Activated naive CD4-positive, alpha-beta T cell treated with anti-CD3 and anti-CD28 coated beads for 36 hours (primary cell): ENCODE data around the gene ST3GAL3. TPM values are rescaled to one million over a fixed set of nuclear protein-coding genes. Genes with fewer than 3 reads are reported as not detected.
"Not testable (repeated sequence)": the region's sequence is repeated elsewhere in the genome, so short reads cannot be mapped to it uniquely, and the experiment has no call there.

ENCODE experiments used
- CTCF ChIA-PET: fragments of 350-600 bp; sonication (Branson Sonifier 250); formaldehyde crosslinking; loops from one replicate; lab custom pipeline; 2021; ENCODE audit warnings: antibody characterized with exemption; lab: Charles Lee
- DNase-seq: peaks from one replicate; pipeline ENCODE4 v3.0.0-alpha.2; 2020
- H3K27ac Mint-ChIP-seq: one replicate; pipeline ENCODE4 v1.8.0; 2021; ENCODE audit warnings: mild to moderate bottlenecking, mixed read lengths
- H3K27me3 Mint-ChIP-seq: one replicate; pipeline ENCODE4 v1.8.0; 2021; ENCODE audit warnings: low read depth, mixed read lengths
- H3K36me3 Mint-ChIP-seq: one replicate; pipeline ENCODE4 v1.8.0; 2021; ENCODE audit warnings: low read depth, mixed read lengths
- H3K4me1 Mint-ChIP-seq: one replicate; pipeline ENCODE4 v1.8.0; 2021; ENCODE audit warnings: low read depth, mixed read lengths
- H3K4me3 Mint-ChIP-seq: one replicate; pipeline ENCODE4 v1.8.0; 2021; ENCODE audit warnings: mild to moderate bottlenecking, moderate library complexity, mixed read lengths
- H3K9me3 Mint-ChIP-seq: one replicate; pipeline ENCODE4 v1.8.0; 2021; ENCODE audit warnings: mixed read lengths
- intact Hi-C: fragments of 100-400 bp; cut with micrococcal nuclease; formaldehyde crosslinking; loops from one replicate; pipeline ENCODE4 v1.15.1; 2023
- total RNA-seq, 2 experiments: library from RNA; stranded (reverse); gene quantifications; one replicate each; pipeline ENCODE4 v1.2.3, GENCODE V29; 2021

Gene ST3GAL3
- total RNA-seq, 2 experiments from 2014 or later: 14.2 to 17.8 TPM

DNA sequence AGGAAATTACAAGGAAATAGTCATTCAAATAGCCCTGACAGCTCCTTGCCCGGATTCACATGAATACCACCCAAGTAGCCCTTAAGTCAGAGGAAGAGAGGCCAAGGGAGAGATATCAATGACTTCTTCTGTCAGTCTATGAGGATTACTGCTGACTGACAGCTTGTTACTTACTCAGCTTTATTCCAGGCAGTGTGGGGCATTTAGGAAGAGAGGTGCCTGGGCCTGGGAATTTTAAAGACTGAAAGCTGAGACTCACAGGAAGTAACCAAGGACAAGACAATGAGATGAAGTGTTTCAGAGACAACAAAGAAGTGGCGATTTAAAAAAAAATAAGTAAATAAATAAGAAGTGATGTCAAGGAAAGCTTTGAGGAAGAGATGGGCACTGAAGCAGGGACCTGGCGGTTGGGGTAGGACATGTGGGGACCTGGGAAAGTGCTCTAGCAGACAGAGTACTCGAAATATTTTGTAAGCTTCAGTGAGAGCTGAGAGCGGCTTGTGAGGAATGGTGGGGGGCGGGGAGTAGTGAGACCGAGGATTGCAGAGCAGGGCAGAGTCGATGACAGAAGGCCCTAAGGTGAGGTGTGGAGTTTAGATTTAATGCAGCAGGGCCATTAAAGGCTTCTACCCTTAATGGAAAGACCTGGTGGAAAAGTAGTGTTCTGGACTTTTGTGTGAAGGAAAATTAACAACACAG lies 58.9 kb downstream of the ST3GAL3 start:
- H3K4me3 Mint-ChIP-seq: no peak overlapping the region
- intact Hi-C loops: no loop called here

DNA sequence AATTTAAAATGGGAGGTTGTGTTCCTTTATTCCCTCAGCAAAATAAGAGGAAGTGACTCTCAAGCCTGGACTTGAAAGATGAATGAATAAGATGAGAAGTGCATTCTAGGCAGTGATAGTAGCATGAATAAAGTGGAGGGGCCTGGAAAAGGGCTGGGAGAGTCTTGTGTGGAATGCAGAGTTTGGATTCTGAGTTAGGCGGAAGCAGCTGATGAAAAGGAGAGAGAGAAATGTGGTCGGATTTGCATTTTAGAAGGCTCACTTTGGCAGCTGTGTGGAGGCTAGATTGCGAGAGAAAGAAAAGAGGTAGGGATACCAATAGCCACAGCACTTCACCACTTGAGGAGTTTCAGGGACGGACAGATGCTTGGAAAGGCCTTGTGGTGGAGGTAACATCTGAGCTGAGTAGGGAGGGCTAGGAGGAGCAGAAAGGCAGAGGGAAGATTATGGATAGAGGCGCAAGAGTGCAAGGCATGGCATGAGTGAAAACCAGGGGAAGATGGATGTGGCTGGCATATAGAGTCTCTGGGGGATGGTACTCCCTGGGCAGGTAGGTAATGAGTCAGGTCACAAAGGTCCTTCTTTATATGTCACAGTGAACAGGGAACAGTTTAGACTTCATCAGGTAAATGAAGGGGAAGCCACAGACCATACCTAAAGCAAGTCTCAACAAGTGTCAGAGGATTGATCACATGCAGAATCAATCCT lies 59.6 kb downstream of the ST3GAL3 start:
- Mint-ChIP-seq H3K4me3 (no peak overlapping the region), H3K36me3 (peaks cover 1% of the 10 kb centered on the region), H3K27ac (no peak overlapping the region), H3K9me3 (no peaks in the 10 kb centered on the region), H3K27me3 (no peaks in the 10 kb centered on the region), H3K4me1 (peaks cover 5% of the 10 kb centered on the region)
- intact Hi-C loops: no loop called here
- DNase-seq: no peak
- CTCF ChIA-PET: interaction anchor here (9.6 kb wide), 1 partner anchor 167 kb away, joined by 246 read pairs; the partner anchor contains the start of gene ARTN

More for the DNA sequence above, 58.9 kb downstream of the ST3GAL3 start:
- H3K27ac Mint-ChIP-seq: no peak overlapping the region
- DNase-seq: no peak
- no peaks in the 10 kb centered on the region for H3K27me3 Mint-ChIP-seq
- no peaks in the 10 kb centered on the region for H3K36me3 Mint-ChIP-seq
- peaks cover 5% of the 10 kb centered on the region for H3K4me1 Mint-ChIP-seq
- CTCF ChIA-PET: interaction anchor here (0.7 to 9.6 kb wide), 5 partner anchors 19 to 208 kb away, joined by 3 to 246 read pairs (median 4); partner anchors contain the start of genes ARTN and IPO13
- no peaks in the 10 kb centered on the region for H3K9me3 Mint-ChIP-seq

- Mint-ChIP-seq H3K27me3 (no peaks in the 10 kb centered on the region), H3K9me3 (no peaks in the 10 kb centered on the region), H3K27ac (no peak overlapping the region), H3K36me3 (peaks cover 6% of the 10 kb centered on the region), H3K4me1 (peaks cover 5% of the 10 kb centered on the region), H3K4me3 (no peak overlapping the region)
- no peak for DNase-seq
- CTCF ChIA-PET: interaction anchor here (0.6 to 9.6 kb wide), 2 partner anchors 166 to 175 kb away, joined by 3 to 246 read pairs; partner anchors contain the start of gene ARTN
- intact Hi-C loops: no loop called here
Observed at GRCh38 chr1:43768168-43768567, 60.8 kb downstream of the ST3GAL3 start.

DNA sequence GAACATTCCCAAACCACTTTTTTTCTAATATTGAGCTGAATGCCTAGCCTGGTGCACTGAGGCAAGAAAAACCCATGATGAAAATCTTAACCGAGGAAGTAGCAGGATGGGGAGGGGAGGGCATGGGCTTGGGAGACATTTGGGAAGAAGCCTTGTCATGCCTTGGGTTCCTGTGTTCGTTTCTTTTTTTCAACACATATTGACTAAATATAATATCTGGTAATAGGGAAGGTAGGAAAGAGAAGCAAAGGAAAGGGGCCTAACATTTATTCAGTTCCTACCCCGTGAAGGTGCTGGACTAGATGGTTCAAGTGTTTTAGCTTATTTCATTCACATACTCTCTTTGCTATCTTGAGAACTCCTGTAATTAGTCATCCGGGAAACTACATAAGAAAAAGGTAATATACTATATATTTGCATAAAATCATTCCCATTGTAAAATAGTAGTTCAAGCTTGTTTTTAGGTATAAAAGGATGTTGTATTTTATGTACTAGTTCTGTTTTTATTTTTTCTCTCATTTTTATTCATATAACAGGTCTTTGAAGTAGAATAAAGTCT lies 62.1 kb downstream of the ST3GAL3 start:
- intact Hi-C loops: no loop called here
- Mint-ChIP-seq H3K27me3 (no peaks in the 10 kb centered on the region), H3K4me1 (peaks cover 7% of the 10 kb centered on the region), H3K4me3 (no peak overlapping the region), H3K36me3 (peaks cover 11% of the 10 kb centered on the region), H3K9me3 (no peaks in the 10 kb centered on the region), H3K27ac (no peak overlapping the region)
- no peak for DNase-seq
- CTCF ChIA-PET: interaction anchor here (0.6 to 9.6 kb wide), 3 partner anchors 14 to 279 kb away, joined by 3 to 246 read pairs (median 3); partner anchors contain the start of gene ARTN

- H3K27ac Mint-ChIP-seq: no peak overlapping the region
- CTCF ChIA-PET: interaction anchor here (0.6 to 9.6 kb wide), 2 partner anchors 13 to 164 kb away, joined by 3 to 246 read pairs; partner anchors contain the start of gene ARTN
- DNase-seq: no peak
- H3K4me1 Mint-ChIP-seq: peaks cover 7% of the 10 kb centered on the region
- no peaks in the 10 kb centered on the region for H3K9me3 Mint-ChIP-seq
- H3K4me3 Mint-ChIP-seq: no peak overlapping the region
- peaks cover 14% of the 10 kb centered on the region for H3K36me3 Mint-ChIP-seq
- intact Hi-C loops: no loop called here
- no peaks in the 10 kb centered on the region for H3K27me3 Mint-ChIP-seq
Observed at GRCh38 chr1:43770111-43770510, 62.8 kb downstream of the ST3GAL3 start.

DNA sequence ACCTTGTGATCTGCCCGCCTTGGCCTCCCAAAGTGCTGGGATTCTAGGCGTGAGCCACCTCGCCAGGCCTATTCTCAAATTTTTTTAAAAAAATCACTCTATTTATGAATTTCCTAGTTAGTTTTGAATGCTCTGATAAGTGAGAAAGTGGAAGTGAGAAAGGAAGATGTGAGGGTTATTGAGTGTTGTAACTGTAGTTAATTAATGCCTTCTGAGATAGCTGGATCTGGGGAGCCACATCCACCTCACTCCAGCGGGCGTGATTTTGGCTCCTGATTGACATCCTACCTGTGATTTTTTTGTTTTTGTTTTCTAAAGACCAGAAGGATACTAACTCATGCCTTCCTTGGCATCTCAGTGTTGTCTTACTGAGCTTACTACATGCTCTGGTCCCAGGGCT lies 65.6 kb downstream of the ST3GAL3 start:
- no peak for DNase-seq
- Mint-ChIP-seq H3K4me1 (peaks cover 7% of the 10 kb centered on the region), H3K9me3 (peaks cover 7% of the 10 kb centered on the region), H3K36me3 (peaks cover 25% of the 10 kb centered on the region), H3K27ac (no peak overlapping the region), H3K4me3 (no peak overlapping the region), H3K27me3 (no peaks in the 10 kb centered on the region)
- CTCF ChIA-PET: interaction anchor here (0.7 to 1.3 kb wide), 2 partner anchors 9 to 12 kb away, joined by 3 to 6 read pairs; no protein-coding TSS in a partner anchor
- intact Hi-C loops: no loop called here

DNA sequence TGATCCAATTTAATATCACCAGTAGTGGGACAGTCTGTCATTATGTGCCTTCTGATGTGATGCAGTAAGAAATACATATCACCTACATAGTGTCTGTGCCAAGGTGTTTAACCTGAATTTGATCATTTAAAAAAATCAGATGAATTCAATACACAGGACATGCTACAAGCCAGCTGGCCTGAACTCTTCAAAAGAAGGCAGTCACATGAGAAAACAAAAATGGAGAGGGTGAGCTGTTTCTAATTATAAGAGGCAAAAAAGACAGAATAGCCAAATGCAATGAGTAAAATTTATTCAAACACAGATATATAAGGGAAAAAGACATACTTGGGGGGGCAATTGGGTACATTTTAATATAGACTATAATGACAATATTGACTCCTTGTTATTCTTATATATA lies 66.5 kb downstream of the ST3GAL3 start:
- H3K9me3 Mint-ChIP-seq: peaks cover 10% of the 10 kb centered on the region
- no peak overlapping the region for H3K4me3 Mint-ChIP-seq
- intact Hi-C loops: no loop called here
- CTCF ChIA-PET: interaction anchor here (1.3 kb wide), 1 partner anchor 10 kb away, joined by 6 read pairs; no protein-coding TSS in a partner anchor
- no peak overlapping the region for H3K27ac Mint-ChIP-seq
- H3K36me3 Mint-ChIP-seq: peaks cover 28% of the 10 kb centered on the region
- H3K4me1 Mint-ChIP-seq: peaks cover 7% of the 10 kb centered on the region
- no peak for DNase-seq
- no peaks in the 10 kb centered on the region for H3K27me3 Mint-ChIP-seq

DNA sequence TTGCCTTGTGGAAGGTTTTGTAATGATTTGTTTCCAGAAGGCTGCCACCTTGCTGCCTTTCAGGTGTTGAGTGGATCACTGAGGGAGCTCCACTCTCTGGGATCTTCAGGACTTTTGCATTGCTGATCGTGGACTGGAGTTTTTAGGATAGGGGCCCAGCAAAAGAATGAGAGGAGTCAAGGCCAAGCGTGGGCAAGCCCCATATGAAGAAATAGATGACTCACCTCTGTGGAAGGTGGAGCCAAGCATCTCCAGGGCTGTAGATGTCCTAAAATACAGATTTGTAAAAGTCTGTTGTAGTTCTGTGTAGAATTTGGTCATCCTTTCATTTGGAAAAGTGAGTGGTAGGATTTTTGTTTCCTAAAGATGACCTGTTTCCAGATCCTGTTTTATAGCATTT lies 67.0 kb downstream of the ST3GAL3 start:
- Mint-ChIP-seq H3K27ac (no peak overlapping the region), H3K9me3 (peaks cover 15% of the 10 kb centered on the region), H3K4me1 (peaks cover 5% of the 10 kb centered on the region), H3K4me3 (no peak overlapping the region), H3K36me3 (peaks cover 34% of the 10 kb centered on the region), H3K27me3 (no peaks in the 10 kb centered on the region)
- intact Hi-C loops: no loop called here
- CTCF ChIA-PET: interaction anchor here (1.2 kb wide), 1 partner anchor 11 kb away, joined by 3 read pairs; no protein-coding TSS in a partner anchor
- no peak for DNase-seq

- Mint-ChIP-seq H3K27me3 (no peaks in the 10 kb centered on the region), H3K36me3 (peaks cover 48% of the 10 kb centered on the region), H3K9me3 (peaks cover 28% of the 10 kb centered on the region), H3K27ac (no peak overlapping the region), H3K4me3 (no peak overlapping the region), H3K4me1 (peaks cover 7% of the 10 kb centered on the region)
- DNase-seq: no peak
- CTCF ChIA-PET: no interaction called here
- intact Hi-C loops: no loop called here
Observed at GRCh38 chr1:43776043-43776761, 68.9 kb downstream of the ST3GAL3 start.

- H3K4me3 Mint-ChIP-seq, DNase-seq, H3K27ac Mint-ChIP-seq, H3K27me3 Mint-ChIP-seq, intact Hi-C loops, H3K4me1 Mint-ChIP-seq: not testable (repeated sequence)
- CTCF ChIA-PET: interaction anchor here (0.5 to 1.0 kb wide), 2 partner anchors 71 to 157 kb away, joined by 3 read pairs; no protein-coding TSS in a partner anchor
- H3K36me3 Mint-ChIP-seq: peaks cover 44% of the 10 kb centered on the region
- H3K9me3 Mint-ChIP-seq: peaks cover 28% of the 10 kb centered on the region
Observed at GRCh38 chr1:43777916-43778315, 70.6 kb downstream of the ST3GAL3 start.

DNA sequence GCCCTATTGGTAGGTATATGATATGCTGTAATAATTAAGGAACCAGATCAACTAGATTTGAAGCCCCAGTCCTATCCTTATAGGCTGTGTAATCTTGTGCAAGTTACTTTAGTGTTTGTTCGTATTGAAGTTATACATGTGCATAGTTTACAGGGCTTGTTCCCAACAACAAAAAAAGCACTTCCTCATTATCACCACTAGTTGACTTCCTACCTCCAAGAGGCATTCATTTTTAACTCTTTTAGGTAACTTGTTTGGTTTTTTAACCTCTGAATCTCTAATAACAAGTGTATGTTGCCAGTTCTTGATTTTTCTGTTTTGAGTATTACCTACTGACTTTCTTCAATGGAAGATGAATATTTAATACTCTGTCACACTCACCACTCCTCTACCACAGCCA lies 71.9 kb downstream of the ST3GAL3 start:
- peaks cover 28% of the 10 kb centered on the region for H3K9me3 Mint-ChIP-seq
- DNase-seq: no peak
- H3K4me3 Mint-ChIP-seq: no peak overlapping the region
- intact Hi-C loops: no loop called here
- peaks cover 41% of the 10 kb centered on the region for H3K36me3 Mint-ChIP-seq
- H3K4me1 Mint-ChIP-seq: peaks cover 17% of the 10 kb centered on the region
- CTCF ChIA-PET: no interaction called here
- H3K27ac Mint-ChIP-seq: no peak overlapping the region
- H3K27me3 Mint-ChIP-seq: no peaks in the 10 kb centered on the region
